Heart right ventricle (tissue), 16 donors: Measurements from ENCODE around the gene CADM1. TPM values are rescaled to one million over a fixed set of nuclear protein-coding genes. Genes with fewer than 3 reads are reported as not detected.

ENCODE experiments used
- ATAC-seq, 8 donors: fragments of 200-7000 bp; cut with Tn5 transposase; one replicate each; pipeline ENCODE4 v1.9.1; 2020; ENCODE audit warnings: mild to moderate bottlenecking in 8 of 8, moderate library complexity in 8 of 8, moderate number of reproducible peaks in 1 of 8
- DNase-seq, 2 donors: peaks; one replicate each; pipeline ENCODE4 v3.0.0-alpha.2; 2020
- H3K27ac ChIP-seq, 10 donors: fragments of 200-600 bp; sonication (generic) in 2 of 10; one replicate each; pipeline versions ENCODE4 v1.5.0 to v1.8.0; 2020 to 2022; ENCODE audit warnings: mild to moderate bottlenecking in 3 of 10
- H3K27me3 ChIP-seq, 7 donors: fragments of 200-600 bp; one replicate each; pipeline ENCODE4 v1.8.0; 2021 to 2022; ENCODE audit warnings: mild to moderate bottlenecking in 2 of 7
- H3K36me3 ChIP-seq, 9 donors: fragments of 200-600 bp; sonication (generic) in 1 of 9; one replicate each; pipeline versions ENCODE4 v1.5.0 to v1.8.0; 2020 to 2022; ENCODE audit warnings: mild to moderate bottlenecking in 2 of 9
- H3K4me1 ChIP-seq, 9 donors: fragments of 200-600 bp; sonication (generic) in 1 of 9; one replicate each; pipeline versions ENCODE4 v1.5.0 to v1.8.0; 2020 to 2022; ENCODE audit warnings: mild to moderate bottlenecking in 4 of 9
- H3K4me3 ChIP-seq, 10 donors: fragments of 200-600 bp; sonication (generic) in 2 of 10; one replicate each; pipeline versions ENCODE4 v1.5.0 to v1.8.0; 2020 to 2022; ENCODE audit warnings: mild to moderate bottlenecking in 7 of 10, moderate library complexity in 2 of 10
- H3K9me3 ChIP-seq, 11 donors: fragments of 200-600 bp in 10 of 11; sonication (generic) in 2 of 11; one replicate each; pipeline versions ENCODE4 v1.5.0 to v1.8.0; 2013 to 2022; ENCODE audit warnings: mild to moderate bottlenecking in 2 of 11, control low read depth in 1 of 11, moderate library complexity in 1 of 11
- CTCF ChIP-seq, 9 donors: fragments of 200-600 bp; sonication (generic) in 2 of 9; IDR thresholded peaks; one replicate each; pipeline versions ENCODE4 v1.5.0 to v1.8.0; 2021 to 2022; ENCODE audit warnings: antibody characterized with exemption in 9 of 9, mild to moderate bottlenecking in 5 of 9, moderate library complexity in 1 of 9
- WGBS, 2 donors: extraction: QIAGEN DNeasy Blood & Tissue Kit; methylation state at CpG; one replicate each; pipeline ENCODE4 v1.1.7; 2013; ENCODE audit warnings: inconsistent platforms in 1 of 2; 5-methylcytosine and 5-hydroxymethylcytosine counted together
- intact Hi-C, 10 donors: fragments of 100-400 bp; cut with DNase I; formaldehyde crosslinking; loops; one replicate each; pipeline versions ENCODE4 v1.11.1 to v1.14.2; 2022
- polyA plus RNA-seq, 2 donors: library from polyadenylated mRNA; stranded (reverse); fragments of 200-250 nt; gene quantifications; one replicate each; pipeline ENCODE4 v1.2.3, GENCODE V29; 2013
- total RNA-seq, 10 donors: library from RNA; stranded (reverse); fragmentation: NEBNext Ultra II Directional in 3 of 10; extraction: Animal tissue kit (Norgen Biotek cat#: 25700) in 3 of 10; gene quantifications; one replicate each; pipeline versions ENCODE4 v1.2.1 to v1.2.4, GENCODE V29; 2021 to 2023
- donor health status: Arrhythmogenic right ventricular cardiomyopathy.
- donor health status: ischemic (EF 13 %, LVEDD 7.1; RV severe dilation, severe dysfunction).
- donor health status: healthy with polysubstance abuse.
- donor health status: DM: no; HTN: yes; CAD: no.
- donor health status: DM: no; HTN: no; CAD: no.
- donor health status: ischemic (EF 25% LVEDD 6.9; RV normal size, moderate dysfunction).
- donor health status: ischemic (EF 25% LVEDD 5.7; RV mildly dilated, moderate dysfunction).
- donor health status: healthy.
- donor health status: DM: yes; HTN: yes; CAD: no.
- donor health status: Ischemic cardiomyopathy.
- donor health status: ischemic (EF 35%, LVEDD 5.7; RV mildly dilated, moderate dysfunction).
- donor health status: nonischemic (EF 11% LVEDD 7.7; RV severe dilation, severe dysfunction).
- donor health status: DM: yes; HTN: yes; CAD: no.
- donor health status: PGD.
- donor health status: ischemic (EF 29% LVEDD 5.4; RV normal size, mild dysfunction).
- donor health status: nonischemic (EF 23%, LVEDD 6.1; RV moderate dilation, normal function).

Gene CADM1
- total and polyA plus RNA-seq, 12 donors: 10.2 to 83.0 (median 41.4) TPM

GRCh38 chr11:115127790-115128189, 376.4 kb downstream of the CADM1 start:
- no peak for TF ChIP-seq CTCF (IDR thresholded peaks at IDR 0.05)
- no peaks in the 10 kb centered on the region for H3K4me1 ChIP-seq
- H3K9me3 ChIP-seq: no peaks in the 10 kb centered on the region
- H3K4me3 ChIP-seq: no peak overlapping the region
- DNase-seq: no peak
- H3K27me3 ChIP-seq: peaks cover 0 to 10% (median 0%) of the 10 kb centered on the region in 7 donors
- no peak overlapping the region for H3K27ac ChIP-seq
- H3K36me3 ChIP-seq: no peaks in the 10 kb centered on the region
- intact Hi-C loops: no loop called here
- no peak for ATAC-seq
- WGBS, 2 donors: 77 to 80% methylated on average over 3 of the region's 3 CpGs

GRCh38 chr11:115126515-115127208, 377.6 kb downstream of the CADM1 start:
- WGBS, 2 donors: 71 to 75% methylated on average over 10 of the region's 10 CpGs
- Histone ChIP-seq H3K27me3 (peaks cover 0 to 10% (median 0%) of the 10 kb centered on the region in 7 donors), H3K36me3 (no peaks in the 10 kb centered on the region), H3K9me3 (no peaks in the 10 kb centered on the region), H3K27ac (no peak overlapping the region), H3K4me1 (no peaks in the 10 kb centered on the region), H3K4me3 (no peak overlapping the region)
- TF ChIP-seq CTCF (IDR thresholded peaks at IDR 0.05): no peak
- no peak for ATAC-seq
- no peak for DNase-seq
- intact Hi-C loops: no loop called here

DNA sequence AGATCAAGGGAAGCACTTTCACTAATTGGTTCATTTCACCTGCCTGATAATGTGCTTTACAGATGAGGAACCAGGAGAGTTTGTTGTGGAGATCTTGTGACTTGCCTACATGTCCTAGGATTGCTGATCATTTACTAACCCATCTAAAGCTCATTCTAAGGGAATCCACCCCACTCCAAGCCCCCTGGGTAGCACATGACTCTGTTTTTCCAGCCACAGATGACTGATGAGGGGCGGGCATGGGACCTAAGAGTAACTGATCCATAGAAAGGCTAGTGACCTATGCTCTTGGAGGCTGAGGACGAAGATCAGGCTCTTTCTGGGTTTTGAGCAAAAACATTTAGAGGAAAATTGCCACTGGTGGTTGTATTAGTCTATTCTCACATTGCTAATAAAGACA, 378.1 kb downstream of the CADM1 start:
- 73 to 84% methylated on average over 2 of the region's 2 CpGs for WGBS, 2 donors
- DNase-seq: no peak
- intact Hi-C loops: no loop called here
- no peaks in the 10 kb centered on the region for H3K36me3 ChIP-seq
- TF ChIP-seq CTCF (IDR thresholded peaks at IDR 0.05): no peak
- no peaks in the 10 kb centered on the region for H3K9me3 ChIP-seq
- H3K4me1 ChIP-seq: no peaks in the 10 kb centered on the region
- no peak overlapping the region for H3K27ac ChIP-seq
- H3K4me3 ChIP-seq: no peak overlapping the region
- peaks cover 0 to 16% (median 0%) of the 10 kb centered on the region in 7 donors for H3K27me3 ChIP-seq
- ATAC-seq: no peak

DNA sequence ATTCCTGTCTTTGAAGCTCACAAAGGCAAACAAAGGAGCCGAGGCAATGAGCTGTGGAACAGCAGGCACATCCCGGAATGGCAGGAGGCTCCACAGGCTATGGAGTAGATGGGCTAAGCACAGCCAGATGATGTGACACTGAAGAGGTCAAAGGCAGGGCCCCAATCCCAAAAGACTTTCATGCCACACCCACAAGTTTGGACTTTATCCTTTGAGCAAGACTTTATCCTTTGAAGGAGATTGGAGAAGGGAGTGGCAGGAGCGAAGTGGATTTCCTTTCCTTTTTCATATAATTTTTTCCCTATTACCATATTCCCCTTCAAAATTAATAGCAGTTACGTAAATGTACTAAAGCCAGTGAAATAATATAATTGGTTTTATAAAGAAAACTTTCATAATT, 379.4 kb downstream of the CADM1 start:
- intact Hi-C loops: loop anchor here in 1 of 10 donors (1.0 kb wide), 1 partner anchor 67 kb away; no protein-coding TSS in a partner anchor
- Histone ChIP-seq H3K4me1 (no peaks in the 10 kb centered on the region), H3K27ac (no peak overlapping the region), H3K9me3 (no peaks in the 10 kb centered on the region), H3K36me3 (no peaks in the 10 kb centered on the region), H3K4me3 (no peak overlapping the region), H3K27me3 (peaks cover 0 to 16% (median 0%) of the 10 kb centered on the region in 7 donors)
- DNase-seq (no peak), ATAC-seq (no peak)
- no peak for TF ChIP-seq CTCF (IDR thresholded peaks at IDR 0.05)
- 83 to 86% methylated on average over 4 of the region's 4 CpGs for WGBS, 2 donors
